GM18499 (cell line): ENCODE measurements around the gene STON2.
"Not testable (repeated sequence)": the region's sequence is repeated elsewhere in the genome, so short reads cannot be mapped to it uniquely, and the experiment has no call there.

ENCODE experiments used
- ATAC-seq: cut with Tn5 transposase; IDR thresholded peaks from one replicate; pipeline ENCODE4 v1.9.1; 2021; ENCODE audit warnings: moderate number of reproducible peaks; ENCODE audit not compliant: insufficient read depth, unreplicated experiment

STON2 gene

GRCh38 chr14:81400202-81400678 lies at the start of gene STON2:
Gene STON2, minus strand, starts transcription at chr14:81400324. Its CDS starts 1,942 bp downstream, at chr14:81398382.
- ATAC-seq, result no peak

- ATAC-seq, result no peak
Measured at GRCh38 chr14:81449576-81449975, 49.5 kb upstream of the STON2 start.

- no peak for ATAC-seq
Measured at GRCh38 chr14:81449114-81449513, 49.0 kb upstream of the STON2 start.

- ATAC-seq, result no peak
Measured at GRCh38 chr14:81447021-81447764, 47.1 kb upstream of the STON2 start.

GRCh38 chr14:81446279-81447007 lies 46.3 kb upstream of the STON2 start:
- ATAC-seq, result no peak

GRCh38 chr14:81441626-81442134 lies 41.6 kb upstream of the STON2 start:
- no peak for ATAC-seq

DNA sequence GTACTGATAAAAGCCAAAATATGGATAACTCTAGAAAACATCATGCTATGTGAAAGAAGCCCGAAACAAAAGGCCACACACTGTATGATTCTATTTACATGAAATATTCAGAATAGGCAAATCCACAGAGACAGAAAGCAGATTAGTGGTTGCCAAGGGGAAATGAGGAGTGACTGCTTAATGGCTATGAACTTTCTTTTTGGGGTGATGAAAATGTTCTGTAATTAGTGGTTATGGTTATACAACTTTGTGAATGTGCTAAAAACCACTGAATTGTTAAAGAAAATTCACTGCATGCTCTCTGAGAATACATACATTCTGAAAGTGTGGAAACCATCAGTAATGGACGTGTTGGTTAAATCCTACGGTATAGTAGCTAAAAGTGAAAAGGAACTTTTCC lies 39.9 kb upstream of the STON2 start:
- no peak for ATAC-seq

GRCh38 chr14:81437244-81437643 lies 37.1 kb upstream of the STON2 start:
- ATAC-seq, result no peak

DNA sequence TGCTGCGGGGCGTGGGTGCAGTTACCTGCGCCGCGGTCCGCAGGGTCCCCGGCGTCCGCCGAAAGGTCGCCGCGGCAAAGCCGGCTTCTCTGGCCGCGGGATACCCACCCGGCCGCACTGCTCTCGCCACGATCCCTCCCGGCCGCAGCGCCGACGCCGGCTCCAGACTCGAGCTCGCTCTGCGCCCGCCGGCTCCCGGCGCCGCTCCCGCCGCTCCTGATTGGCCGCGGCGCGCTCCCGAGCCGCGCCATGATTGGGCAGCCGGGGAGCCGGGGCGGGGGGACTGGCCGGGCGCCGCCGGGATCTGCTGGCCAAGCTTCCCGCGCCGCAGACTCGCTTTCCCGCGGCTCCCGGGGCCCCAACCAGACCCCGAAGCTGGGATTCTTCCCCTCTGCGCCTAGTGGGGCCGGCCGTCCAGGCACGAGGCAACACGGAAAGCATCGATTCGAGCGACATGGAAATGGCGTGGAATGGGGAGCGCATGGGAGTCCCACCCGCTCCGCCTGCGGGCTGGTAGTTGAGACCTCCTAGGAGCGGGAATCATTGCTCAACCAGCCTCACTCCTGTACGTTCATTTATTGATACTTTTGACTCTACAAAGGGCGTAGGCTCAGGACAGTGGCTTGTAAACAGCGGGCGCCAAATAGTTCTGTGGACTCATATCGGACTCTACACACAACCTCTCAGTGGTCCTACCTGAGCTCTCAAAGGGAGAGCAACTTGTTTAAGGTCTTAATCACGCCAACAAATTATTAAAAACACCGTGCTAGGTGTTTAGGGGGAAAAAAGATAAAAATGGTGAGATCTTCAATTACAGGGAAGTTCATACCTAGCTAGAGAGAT lies 36.4 kb upstream of the STON2 start:
- no peak for ATAC-seq

- no peak for ATAC-seq
Measured at GRCh38 chr14:81435391-81436295, 35.5 kb upstream of the STON2 start.

DNA sequence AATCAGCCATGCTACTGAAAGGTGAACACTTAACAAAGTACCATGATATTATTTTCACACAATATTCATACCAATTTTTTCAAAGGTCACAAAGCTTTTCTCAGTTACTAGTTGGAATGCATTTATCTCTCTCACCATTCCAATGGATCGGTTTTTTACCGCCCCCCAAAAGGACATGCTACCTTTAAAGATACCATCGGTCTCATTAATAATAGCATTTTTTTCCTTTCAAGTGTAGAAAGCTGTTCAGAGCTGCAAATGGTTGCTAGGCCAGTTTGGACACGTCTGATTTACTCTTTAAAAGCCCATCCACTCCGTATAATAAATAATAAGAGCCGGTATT lies 34.9 kb upstream of the STON2 start:
- no peak for ATAC-seq

GRCh38 chr14:81434230-81434629 lies 34.1 kb upstream of the STON2 start:
- no peak for ATAC-seq

DNA sequence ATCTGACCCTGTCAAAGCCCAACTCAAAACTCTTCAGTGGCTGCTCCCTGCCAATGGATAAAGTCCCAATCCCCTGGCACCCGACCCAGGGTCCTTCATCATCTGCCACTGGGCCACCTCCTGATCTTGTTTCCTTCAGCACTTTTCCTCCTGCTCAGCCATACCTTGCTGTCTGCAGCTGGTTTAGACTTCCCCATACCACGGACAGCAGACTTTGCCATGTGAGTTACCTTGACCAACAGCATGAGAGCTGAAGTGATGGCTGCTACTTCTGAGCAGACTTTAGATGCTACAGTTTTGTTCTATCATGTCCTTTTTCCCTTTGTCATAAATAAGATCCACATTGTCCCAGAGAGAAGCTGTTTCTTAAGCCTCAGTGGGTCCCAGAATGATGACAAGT lies 33.3 kb upstream of the STON2 start:
- no peak for ATAC-seq

DNA sequence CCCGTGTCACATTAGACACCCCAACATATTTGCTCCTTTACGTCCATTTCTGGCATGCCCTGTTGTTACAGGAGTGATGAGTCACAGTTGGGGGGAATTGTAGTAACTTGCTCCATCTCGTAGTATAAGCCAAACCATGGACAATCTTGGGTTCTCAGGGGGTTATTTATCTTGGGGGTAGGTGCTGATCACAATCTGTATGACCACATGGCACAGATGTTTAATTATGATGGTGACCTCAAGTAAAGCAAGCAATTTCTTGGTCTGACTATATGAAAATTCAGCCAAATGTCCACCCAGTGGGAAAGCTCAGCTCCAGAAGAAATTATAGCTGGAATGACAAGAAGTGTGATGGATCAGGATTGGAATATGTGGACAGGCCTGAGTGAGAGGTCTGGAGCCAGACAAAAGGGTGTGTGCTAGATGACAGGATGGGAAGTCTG lies 32.1 kb upstream of the STON2 start:
- no peak for ATAC-seq

- no peak for ATAC-seq
Measured at GRCh38 chr14:81430235-81430634, 30.1 kb upstream of the STON2 start.

DNA sequence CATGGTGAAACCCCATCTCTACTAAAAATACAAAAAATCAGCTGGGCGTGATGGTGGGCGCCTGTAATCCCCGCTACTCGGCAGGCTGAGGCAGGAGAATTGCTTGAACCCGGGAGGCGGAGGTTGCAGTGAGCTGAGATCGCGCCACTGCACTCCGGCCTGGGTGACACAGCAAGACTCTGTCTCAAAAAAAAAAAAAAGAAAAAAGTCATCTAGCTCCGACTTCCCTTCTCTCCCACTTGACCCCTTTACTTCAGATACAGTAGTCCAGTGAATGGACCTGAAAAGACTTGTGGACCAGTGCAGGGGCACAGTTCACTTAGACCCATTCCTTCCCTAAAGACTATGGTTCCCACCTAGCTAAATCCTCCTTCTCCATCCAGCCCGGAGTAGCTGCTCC lies 29.6 kb upstream of the STON2 start:
- ATAC-seq, result not testable (repeated sequence)

DNA sequence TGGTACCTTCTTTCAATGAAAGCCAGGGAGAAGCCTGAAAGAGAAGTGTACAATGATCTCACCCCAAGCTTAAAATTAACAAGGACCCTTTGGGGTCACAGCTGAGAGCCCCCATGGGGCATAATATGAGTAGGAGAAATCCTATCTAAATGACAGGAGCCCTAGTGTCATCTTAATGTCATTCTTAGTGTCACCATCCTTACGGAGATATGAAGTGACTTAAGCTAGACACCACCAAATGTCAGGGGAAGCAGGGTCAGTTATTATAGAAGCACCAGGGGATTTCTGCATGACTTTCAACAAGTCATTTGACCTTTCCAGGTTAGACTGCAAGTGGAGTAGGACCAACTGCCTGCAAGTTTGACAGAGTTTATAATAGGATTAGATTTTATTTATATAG lies 28.9 kb upstream of the STON2 start:
- no peak for ATAC-seq

DNA sequence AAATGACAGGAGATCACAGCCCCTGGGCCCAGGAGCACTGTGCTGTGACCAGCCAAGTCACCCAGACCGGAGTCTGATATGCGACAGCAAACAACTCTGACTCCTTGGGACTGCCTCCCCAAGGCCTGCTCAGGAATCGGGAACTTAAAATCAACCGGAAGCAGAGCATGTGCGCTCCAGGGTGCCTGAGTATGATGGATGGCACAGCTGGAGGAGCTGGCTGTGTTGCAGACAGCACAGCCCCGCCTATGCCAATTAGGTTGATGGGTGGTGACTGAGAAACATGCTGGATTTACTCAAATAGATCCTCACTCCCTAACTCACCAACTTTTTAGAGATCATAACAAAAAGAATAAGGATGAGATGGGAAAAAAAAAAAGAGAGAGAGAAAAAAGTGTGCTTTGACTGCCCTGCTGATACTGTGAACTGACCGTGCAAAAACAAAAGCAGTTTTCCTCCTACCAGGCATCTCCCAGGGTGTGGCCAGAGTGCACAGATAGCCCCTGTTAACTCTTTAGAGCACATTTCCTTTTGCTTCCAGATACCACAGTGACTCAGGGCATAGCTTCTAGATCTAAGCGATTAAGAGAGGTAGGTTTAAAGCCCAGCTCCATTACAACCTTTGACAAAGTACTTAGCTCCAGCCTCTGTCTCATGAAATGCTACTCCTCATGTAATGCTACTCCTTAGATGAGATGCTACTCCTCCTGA lies 27.4 kb upstream of the STON2 start:
- no peak for ATAC-seq

DNA sequence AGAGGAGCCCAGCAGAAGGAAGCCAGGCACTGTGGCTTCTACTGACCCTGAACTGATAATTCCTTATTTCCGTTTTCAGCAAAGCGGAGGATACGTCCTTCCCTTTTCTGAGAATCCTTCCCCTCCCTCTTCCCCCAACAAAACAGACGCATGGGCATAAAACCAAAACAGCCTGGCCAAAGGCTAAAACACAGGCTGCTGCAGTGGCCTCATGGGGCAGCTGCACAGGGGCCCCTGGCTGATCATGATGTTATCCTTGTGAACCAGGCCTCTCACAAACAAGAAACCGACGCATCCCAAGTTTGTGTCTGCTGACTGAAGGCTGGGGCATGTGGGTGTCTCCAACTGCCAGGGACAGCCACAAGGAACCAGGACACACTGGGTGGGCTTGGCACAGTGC lies 23.4 kb upstream of the STON2 start:
- ATAC-seq, result no peak
